NCI-H524 treated with DMSO at 0.1 percent for 48 hours (cell line): ENCODE data around the gene BLTP2.
A peak's percentile ranks its signal among the peaks of the same experiment; 100 is the strongest.
"Not testable (repeated sequence)": the region's sequence is repeated elsewhere in the genome, so short reads cannot be mapped to it uniquely, and the experiment has no call there.

Experiments
- DNase-seq: peaks from one replicate; lab custom pipeline; 2025; lab: John Stamatoyannopoulos, UW

Gene BLTP2

DNA sequence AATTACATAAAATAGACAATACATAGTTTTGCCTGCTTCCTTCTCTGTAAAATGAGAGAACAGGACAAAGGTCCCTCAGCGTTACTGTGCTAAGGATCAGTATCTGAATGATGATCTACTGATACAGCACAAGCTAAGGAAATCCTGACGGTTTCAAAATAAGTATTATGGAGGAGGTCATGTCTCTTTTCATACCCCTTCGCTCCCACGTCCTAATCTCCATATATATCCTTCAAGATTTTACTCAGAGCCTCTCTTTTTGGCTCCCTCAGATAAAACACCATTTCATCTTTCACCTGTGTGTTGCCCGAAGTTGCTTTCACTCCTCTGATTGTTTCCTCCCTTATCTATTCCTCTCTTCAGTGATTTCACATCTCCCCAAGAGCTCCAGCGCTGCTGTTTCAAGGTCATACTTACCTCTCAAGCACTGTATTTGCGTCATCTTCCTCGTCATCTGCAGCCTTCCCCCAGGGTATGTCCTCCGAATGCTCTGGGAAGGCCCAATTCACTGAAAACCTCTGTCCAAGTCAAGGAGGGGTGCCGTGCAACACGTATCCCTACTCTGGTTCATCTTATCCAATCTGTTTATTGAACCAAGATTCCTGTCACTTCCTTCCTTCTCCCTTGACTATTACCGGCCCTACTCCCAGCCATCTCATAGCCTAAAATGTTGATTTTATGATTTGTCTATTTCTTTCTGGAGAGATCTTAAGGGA is 1.2 kb upstream of the BLTP2 start:
- DNase-seq, result no peak

DNA sequence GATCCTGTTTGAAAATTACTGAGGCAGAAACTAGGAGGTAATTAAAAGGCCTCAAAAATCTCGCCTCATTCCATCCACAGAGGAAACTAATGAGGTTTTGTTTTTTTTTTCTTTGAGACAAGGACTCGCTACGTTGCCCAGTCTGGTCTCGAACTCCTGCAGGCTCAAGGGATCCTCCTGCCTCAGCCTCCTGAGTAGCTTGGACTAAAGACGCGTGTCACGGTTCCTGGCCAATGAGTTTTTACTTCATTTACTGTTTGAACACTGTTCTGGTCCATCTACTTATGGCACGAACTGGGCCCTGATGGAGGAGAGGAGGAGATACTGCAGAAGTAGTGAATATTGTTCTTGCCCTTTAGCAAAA is 600 bp upstream of the BLTP2 start:
- DNase-seq, result no peak

DNA sequence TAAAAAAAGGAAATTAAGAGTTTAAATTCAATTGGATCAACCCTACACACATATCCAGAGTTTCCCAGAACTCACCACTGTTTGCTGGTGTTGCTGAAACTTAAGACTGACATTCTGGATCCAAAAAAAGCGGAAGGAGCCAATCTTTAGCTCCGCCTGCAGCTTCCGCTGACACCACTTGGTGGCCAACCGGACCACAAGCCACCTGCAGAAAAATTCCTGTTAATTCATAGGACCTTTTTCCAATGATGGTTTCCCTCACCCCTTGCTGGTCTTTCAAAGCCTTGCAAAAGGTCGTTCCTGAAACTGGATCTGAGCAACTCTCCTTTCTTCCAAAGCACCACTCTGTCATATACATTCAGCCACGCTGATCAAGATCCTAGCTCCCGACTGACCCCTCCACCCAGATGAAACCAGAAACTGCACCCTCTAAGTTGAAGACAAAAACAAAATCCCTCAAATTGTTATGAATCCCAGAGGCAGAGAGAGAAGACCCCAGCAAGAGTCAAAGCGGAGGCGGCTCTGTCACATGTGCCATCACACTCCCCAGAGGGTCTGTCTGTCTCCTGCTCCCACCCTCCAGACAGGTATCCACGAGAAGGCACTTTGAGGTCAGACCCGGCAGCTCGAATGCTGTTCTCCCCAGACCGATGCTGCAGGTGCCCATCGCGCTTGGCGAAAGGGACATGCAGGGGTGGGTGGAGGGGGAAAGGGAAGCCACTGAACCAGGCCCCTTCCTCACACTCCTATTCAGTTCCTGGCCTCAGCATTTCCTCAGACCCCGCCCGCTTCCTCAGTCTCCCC is 773 bp downstream of the BLTP2 start:
- DNase-seq, result no peak

DNA sequence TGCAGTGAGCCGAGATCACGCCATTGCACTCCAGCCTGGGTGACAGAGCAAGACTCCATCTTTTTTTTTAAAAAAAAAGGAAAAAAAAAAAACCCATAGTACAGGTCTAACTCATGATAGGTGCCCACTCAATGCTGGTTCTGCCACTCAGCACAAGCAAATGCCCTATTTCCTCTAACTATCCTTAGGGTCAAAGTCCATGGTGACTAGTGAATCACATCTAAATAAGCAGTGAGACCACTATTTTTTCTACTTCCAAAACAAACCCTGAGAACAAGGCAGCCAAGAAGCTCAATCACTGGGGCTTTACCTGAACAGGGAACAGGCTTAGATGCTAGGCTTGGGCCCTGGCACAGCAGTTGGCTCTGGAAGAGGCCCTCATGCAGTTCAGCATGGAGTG is 3.4 kb downstream of the BLTP2 start:
- DNase-seq, result no peak

- no peak for DNase-seq
Measured at GRCh38 chr17:28635506-28635905, 9.5 kb downstream of the BLTP2 start.

- DNase-seq, result peak; percentile 77
Measured at GRCh38 chr17:28634206-28634865, 10.6 kb downstream of the BLTP2 start.

GRCh38 chr17:28626818-28627217 is 18.1 kb downstream of the BLTP2 start:
- no peak for DNase-seq

GRCh38 chr17:28624148-28624547 is 20.8 kb downstream of the BLTP2 start:
- DNase-seq, result no peak

DNA sequence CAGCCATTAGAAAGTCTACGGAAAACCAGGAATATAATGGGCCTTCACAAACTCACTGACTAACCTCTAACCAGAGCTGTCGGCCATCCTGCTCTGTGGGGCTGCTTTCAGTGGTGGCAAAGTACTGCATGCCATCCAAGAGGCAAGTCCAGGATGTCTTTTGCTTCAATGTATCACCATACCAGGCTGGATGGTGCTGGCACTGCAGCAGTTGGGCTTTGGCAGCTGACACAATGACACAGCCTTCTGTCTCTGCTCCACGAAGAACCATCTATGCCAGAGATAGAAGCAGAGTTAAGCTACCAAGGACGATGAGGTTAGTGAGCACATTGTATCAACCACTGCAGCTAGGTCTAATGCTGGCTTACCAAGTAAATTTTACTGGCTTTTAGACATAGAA is 21.3 kb downstream of the BLTP2 start:
- no peak for DNase-seq

DNA sequence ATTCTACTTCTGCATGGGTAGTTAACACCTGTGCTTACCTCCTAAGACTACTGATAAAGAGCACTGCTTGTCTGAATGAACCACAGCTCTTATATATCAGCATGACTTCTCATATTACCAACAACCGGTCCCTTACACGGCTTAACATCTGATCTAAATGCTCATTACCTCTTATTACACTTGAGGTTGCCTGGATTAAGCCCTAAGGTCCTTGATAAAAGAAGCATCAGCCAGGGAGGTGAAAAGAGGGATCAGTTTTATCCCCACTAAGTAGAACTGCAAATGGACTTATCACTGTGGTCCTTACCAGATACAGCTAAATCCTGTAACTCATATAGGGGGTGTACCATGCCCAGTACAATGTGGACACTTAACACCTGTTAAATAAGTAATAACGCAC is 22.8 kb downstream of the BLTP2 start:
- peak; percentile 100 for DNase-seq

- DNase-seq, result no peak
Measured at GRCh38 chr17:28620010-28620409, 24.9 kb downstream of the BLTP2 start.

- DNase-seq, result no peak
Measured at GRCh38 chr17:28618464-28618863, 26.5 kb downstream of the BLTP2 start.

- no peak for DNase-seq
Measured at GRCh38 chr17:28616281-28616680, 28.7 kb downstream of the BLTP2 start.

DNA sequence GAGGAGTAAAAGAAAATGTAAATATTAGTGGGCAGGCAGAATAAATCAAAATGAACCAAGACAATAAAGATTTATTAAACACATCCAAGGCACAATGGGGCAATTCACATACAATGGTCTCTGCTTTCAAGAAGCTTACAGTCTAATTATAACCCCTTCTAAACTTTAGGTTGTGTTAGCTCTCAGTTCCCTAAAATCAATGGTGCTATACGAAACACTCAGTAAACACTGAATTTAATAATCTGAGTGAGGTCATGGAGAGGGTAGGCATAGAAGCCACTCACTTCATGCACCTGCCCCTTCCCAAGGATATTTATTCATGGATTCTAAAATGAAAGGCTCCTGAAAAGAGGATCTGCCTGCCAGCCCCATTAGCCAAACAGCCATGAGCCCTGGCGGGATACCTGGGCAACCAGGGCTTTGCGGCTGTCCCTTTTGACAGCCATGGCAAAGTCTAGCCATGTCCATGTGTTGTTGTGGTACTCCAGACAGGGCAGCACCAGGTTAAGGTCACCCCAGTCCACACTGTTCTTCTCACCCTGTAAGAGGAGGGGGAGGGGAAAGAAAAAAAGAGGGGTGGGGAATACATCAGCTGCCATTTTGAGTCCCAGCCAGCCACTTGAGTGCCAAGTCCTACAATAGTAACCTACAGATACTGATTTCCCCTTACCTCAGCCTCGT is 29.6 kb downstream of the BLTP2 start:
- no peak for DNase-seq

GRCh38 chr17:28613931-28614381 is 31.0 kb downstream of the BLTP2 start, which contains the start of gene RSKR:
TSS of gene RSKR (minus strand) at chr17:28614185. CDS start at chr17:28614161, 24 bp downstream.
- no peak for DNase-seq

GRCh38 chr17:28612936-28613872 is 31.8 kb downstream of the BLTP2 start:
- DNase-seq, result no peak

DNA sequence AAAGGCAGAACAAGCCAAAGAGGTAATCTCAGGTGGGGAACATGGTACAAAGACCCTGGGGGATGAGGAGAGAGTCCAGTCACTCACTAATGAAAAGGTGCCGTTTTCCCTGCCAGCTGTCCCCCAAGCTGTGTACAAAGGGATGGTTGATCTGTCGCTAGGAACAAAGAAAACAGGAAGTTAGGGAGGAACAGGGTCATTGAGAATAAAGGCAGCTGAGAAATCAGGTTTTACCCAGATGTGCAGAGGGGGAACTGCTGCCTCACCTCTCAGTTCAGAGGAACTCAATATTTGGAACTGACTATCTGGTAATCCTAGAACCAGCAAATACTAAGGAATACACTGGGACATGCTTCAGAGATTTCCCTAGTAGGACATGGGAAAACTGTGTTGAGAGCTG is 32.4 kb downstream of the BLTP2 start:
- no peak for DNase-seq

- no peak for DNase-seq
Measured at GRCh38 chr17:28610376-28610775, 34.6 kb downstream of the BLTP2 start.

GRCh38 chr17:28604031-28604430 is 40.9 kb downstream of the BLTP2 start:
- DNase-seq, result not testable (repeated sequence)

GRCh38 chr17:28599311-28600184 is 45.4 kb downstream of the BLTP2 start:
- DNase-seq, result no peak
